NCI-H1105 treated with DMSO at 0.1 percent for 48 hours (cell line): ENCODE measurements around the gene EFCAB6.
A peak's percentile ranks its signal among the peaks of the same experiment; 100 is the strongest.

Source experiments
- DNase-seq: peaks from one replicate; lab custom pipeline; 2025; lab: John Stamatoyannopoulos, UW

Gene EFCAB6

GRCh38 chr22:43812149-43812842 lies at the start of gene EFCAB6:
Gene EFCAB6 (minus strand): TSS chr22:43812305. CDS start chr22:43782318, 29,987 bp downstream.
- peak; percentile 91 for DNase-seq

DNA sequence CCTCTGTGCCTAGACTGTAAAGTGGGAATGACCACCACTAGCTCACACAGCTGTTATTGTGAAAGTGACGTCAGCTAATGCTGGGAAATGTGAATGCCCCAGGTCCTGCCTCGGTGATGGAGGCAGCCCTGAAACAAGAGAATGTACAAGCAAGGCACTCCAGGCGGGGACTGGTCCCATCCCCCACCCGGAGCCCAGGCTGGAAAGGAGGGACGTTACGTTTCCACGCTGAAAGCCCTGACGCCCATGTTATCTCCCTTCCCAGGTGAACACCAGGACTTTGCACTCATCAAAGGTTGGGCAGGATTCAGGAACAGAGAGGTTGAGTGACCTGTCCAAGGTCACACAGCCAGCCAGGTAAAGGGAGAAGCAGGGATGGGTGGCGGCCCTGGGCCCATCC lies 49.4 kb upstream of the EFCAB6 start:
- DNase-seq, result no peak

DNA sequence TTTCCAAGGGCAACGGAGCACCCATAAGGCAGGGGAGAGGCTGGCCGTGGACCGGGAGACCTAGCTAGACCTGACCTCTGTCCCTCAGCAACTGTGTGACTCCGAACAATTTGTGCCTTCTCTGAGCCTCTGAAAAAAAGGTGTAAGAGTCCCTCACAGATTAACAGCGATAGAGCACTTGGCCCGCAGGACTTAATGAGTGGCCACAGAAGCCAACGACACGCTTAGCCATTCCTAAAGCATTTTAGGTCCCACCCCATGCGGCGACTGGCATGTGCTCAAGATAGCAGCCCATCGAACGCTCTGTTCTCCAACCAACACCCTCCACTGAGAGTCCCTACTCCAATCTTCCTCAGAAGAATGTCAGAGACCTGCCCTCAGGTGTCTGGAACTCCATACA lies 48.7 kb upstream of the EFCAB6 start:
- DNase-seq, result no peak

- DNase-seq, result no peak
Observed at GRCh38 chr22:43860126-43860525, 48.0 kb upstream of the EFCAB6 start.

DNA sequence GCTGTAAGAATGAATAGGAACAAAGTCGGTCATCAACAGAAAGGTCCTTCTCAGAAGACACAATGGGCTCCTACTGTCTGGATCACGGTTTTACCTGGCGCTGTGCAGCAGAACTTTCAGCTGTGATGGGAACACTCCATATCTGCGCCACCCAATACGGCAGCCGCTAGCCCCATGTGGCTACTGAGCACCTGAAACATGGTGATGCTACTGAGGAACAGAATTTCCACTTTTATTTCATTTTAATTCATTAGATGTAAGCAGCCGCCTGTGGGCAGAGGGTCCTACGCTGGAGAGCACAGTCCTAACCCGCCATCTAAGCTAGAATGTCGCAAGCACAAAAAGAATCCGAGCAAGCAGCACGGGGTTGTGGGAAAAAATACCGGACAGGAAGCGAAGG lies 47.5 kb upstream of the EFCAB6 start:
- no peak for DNase-seq

GRCh38 chr22:43859176-43859575 lies 47.1 kb upstream of the EFCAB6 start:
- no peak for DNase-seq

- no peak for DNase-seq
Observed at GRCh38 chr22:43858156-43858895, 46.2 kb upstream of the EFCAB6 start.

- DNase-seq, result no peak
Observed at GRCh38 chr22:43857367-43857766, 45.3 kb upstream of the EFCAB6 start.

GRCh38 chr22:43855431-43855830 lies 43.3 kb upstream of the EFCAB6 start:
- DNase-seq, result no peak

DNA sequence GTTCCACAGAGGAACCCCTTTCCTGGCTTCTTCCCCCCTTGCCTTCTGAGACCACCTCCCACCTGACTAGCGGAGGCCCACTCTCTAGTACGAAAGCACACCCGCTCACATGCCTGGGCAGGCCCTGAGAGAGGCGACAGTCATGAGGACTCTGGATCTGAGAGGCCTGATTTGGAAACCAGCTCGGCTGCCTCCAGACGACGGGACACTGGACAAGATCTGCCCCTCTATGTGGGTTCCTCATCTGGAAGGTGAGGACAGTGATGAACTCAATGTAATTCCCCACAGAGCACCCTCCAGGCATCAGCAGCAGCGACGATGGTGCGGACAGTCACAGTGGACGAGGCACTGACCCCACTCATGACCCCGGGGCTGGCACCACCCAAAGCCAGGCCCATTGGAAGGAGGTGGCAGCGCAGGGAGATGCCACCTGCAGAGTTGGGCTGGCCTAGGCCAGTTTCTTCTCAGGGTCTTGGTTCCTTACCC lies 42.7 kb upstream of the EFCAB6 start:
- DNase-seq, result no peak

- DNase-seq, result no peak
Observed at GRCh38 chr22:43854121-43854785, 42.1 kb upstream of the EFCAB6 start.

DNA sequence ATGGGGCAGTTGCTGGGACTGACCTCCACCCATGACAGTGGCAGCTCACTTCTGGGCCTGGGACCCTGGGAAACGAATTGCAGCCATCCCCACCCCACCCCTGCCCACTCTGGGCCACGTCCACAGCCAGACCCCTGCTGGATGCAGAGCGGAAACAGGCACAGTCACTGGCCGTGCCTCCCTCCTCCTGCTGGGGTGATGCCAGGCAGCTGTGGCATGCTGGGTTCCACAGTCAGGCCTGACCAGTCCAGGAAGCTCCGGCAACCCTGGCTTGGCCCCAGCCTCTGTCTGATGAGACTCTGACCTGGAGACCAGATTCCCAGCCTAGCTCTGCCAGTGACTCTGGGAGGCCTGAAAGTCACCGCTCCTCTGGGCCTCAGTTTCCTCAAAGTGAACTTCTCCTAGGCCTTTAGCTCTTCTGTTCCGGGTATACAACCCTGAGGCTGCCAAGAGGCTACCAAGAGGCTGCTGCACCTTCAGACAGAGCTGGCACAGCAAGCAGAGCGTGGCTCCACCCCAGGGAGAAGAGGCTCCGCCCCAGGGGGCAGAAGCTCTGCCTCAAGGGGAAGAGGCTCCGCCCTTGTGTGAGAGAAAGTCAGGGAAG lies 41.3 kb upstream of the EFCAB6 start:
- DNase-seq, result no peak

DNA sequence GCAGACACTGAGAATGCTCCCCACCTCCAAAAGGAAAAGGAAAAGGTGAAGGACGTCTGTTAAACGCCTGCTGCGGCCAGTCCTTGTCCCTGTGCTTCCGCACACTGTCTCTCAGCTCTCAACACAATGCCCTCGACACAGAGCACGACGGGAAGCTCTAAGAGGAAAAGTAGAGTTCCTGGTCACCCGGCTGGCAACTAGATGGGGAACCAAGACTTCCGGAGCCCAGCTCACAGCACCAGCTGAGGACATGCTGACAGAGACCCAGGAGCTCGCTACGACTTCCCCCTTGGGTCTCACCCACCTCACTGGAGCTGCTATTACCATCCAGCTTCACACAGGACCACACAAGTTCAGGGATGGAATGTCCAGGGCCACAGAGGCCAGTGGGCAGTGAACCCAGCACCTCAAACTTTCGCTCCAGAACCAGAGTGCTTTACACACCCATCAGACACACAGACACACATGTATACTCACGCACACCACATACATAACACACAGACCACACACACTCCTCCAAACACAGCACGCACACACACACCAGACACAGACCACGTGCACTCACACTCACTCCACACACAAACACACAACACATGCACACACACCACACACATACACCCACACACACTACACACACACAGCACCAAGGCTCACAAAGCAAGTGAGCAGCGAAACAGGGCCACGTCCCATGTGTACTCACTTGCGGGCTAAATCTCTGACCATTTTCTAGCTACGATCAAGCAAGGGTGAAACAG lies 40.6 kb upstream of the EFCAB6 start:
- DNase-seq, result no peak

GRCh38 chr22:43851979-43852307 lies 39.8 kb upstream of the EFCAB6 start:
- DNase-seq, result no peak

DNA sequence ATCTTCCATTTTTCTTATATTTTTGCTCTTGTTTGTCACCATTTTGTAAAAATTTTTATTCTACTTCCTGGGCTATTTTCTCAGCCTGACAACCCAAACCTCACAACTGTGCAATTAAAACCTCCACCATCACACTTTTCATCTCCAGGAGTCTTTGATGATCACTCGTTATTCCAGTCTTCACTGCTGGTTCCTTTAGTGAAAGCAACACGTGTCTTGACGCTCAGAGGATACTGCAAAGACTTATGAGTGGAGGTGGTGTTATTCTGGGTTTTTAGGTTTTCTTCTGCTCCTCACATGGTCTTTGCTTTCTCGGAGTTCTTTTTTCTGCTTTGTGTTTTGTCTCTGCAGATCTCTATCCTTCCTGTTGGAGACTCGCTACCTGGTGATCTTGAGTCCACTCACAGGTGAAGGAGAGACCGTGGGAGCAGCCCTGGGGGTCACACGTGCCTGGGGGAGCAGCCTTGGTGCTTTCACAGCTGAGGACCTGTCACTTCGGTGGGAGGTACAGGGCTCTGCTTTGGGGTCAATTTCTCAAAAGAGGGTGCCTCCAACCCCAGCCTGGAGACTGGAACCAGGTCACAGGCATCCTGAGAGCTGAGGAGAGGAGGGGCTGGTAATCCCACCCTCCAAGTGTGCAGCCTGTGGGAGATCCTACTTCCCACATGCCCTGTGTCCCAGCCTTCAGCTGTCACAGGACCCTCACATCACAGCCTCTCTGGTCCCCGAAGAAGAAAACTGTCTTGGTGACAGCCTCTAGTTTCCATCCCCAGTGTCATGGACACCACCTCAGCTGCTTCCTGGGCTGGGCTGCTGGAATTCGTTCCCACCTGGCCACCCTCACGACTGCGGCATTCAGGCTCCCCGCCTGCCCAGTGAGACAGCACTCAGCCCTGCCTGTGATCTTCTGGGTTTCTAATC lies 39.2 kb upstream of the EFCAB6 start:
- no peak for DNase-seq

DNA sequence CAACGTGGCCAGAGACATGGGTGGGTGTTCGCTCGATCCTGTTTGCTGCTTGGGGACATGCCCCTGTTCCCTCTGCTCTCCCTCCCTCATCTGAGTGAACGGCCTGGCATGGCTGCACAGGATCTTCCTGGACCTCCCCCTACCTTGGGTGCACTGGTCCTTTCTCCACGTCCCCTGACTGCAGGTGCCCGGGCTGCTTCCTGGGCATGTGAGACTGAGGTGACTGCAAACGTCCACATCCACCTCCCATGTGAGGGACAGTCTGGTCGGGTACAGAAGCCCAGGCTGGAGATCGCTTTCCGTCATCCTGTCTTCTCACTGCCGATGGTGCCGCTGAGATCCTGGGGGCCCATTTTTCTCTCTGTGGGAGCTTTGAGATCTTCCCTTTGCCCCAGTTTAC lies 38.4 kb upstream of the EFCAB6 start:
- no peak for DNase-seq

DNA sequence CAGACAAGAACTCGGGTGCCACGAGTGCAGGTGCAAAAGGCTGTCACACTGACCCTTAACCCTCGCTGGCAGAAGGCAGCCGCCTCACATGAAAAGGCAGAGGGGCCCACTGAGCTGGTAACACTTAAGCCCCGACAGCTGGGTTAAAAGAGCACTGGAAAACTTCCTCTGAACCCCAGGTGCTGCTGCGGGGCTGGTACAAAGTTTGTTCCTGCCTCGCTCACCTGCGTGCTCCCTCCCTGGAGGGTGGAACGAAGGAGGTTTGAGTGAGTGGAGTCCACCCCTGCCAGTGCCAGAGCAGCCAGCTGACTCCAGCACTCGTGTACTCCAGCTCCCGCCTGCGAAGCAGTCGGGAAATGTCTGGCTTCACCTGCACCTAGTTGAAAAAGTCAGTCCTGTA lies 37.6 kb upstream of the EFCAB6 start:
- no peak for DNase-seq

- DNase-seq, result peak; percentile 61
Observed at GRCh38 chr22:43848366-43849171, 36.5 kb upstream of the EFCAB6 start.

- no peak for DNase-seq
Observed at GRCh38 chr22:43847376-43848289, 35.5 kb upstream of the EFCAB6 start.
